ENCODE measurements around the gene P2RY8. TPM values are rescaled to one million over a fixed set of nuclear protein-coding genes. Genes with fewer than 3 reads are reported as not detected.
A peak's percentile ranks its signal among the peaks of the same experiment; 100 is the strongest.
"Not testable (repeated sequence)": the region's sequence is repeated elsewhere in the genome, so short reads cannot be mapped to it uniquely, and the experiment has no call there.

The P2RY8 gene
- polyA plus RNA-seq, 6 donors from 2014 or later, result 227 to 320 (median 275) TPM

DNA sequence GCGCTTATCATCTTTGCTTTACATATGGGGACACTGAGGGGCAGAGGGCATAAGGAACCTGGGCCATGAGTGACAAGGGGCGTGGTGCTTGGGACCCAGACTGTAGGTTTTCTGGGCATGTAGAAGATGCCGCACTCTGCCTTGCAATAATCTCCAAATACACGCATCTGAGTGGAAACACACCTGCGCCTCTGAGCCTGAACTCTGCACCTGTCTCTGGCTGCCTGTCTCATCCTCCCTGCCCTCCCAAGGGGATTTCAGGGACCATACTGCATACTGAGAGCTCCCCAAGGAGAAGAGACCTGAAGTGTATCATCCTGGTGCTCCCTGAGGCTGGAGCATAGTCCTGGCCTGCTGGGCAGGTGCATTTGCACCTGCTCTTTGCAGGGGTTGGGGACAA lies 49.6 kb downstream of the P2RY8 start:
- ATAC-seq (ENCODE audit: low read depth in 2 of 2) (no peak), DNase-seq (no peak)
- Mint-ChIP-seq H3K4me3 (peak overlapping the region in 2 of 8 donors; percentile 24 to 52), H3K4me1 (peaks cover 34 to 43% (median 42%) of the 10 kb centered on the region in 3 donors), H3K27ac (peak overlapping the region in 5 of 6 donors; percentile 39 to 81 (median 52)), H3K27me3 (no peaks in the 10 kb centered on the region), H3K36me3 (peaks cover 15 to 27% of the 10 kb centered on the region in 2 donors), H3K9me3 (peaks cover 0 to 10% (median 0%) of the 10 kb centered on the region in 7 donors)

DNA sequence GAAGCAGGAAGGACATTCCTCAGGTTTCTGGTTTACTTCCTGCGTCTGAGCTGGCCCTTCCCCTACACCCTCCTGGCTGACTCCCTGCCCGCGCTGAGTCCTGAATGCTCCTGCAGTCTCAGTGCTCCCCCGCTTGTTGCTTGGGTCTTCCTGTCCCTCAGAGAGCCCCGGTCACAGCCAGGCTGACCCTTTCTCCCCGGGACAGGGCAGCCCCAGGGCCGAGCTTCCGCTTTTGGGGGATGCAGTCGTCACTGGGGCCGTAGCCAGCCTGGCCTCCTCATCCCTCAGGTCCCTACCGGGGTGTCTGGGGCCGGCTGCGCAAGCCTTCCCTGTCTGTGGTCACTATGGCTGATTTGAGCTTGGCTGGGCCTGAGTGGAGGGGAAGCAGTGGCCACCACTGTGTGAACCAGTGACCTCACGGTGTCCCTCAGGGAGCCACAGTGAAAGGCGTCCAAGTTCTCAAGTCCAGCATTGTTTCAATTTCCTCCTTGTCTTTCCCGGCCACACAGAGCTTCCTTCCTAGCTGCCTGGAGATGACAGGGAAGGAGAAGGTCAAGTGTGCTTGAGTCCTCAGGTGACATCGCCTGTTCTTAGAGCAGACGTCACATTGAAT lies 50.1 kb downstream of the P2RY8 start:
- no peaks in the 10 kb centered on the region for H3K27me3 Mint-ChIP-seq
- H3K4me1 Mint-ChIP-seq, result peaks cover 34 to 43% (median 42%) of the 10 kb centered on the region in 3 donors
- H3K27ac Mint-ChIP-seq, result peak overlapping the region; percentile 32 to 81 (median 51)
- peak overlapping the region in 2 of 8 donors; percentile 4 to 24 for H3K4me3 Mint-ChIP-seq
- no peak for DNase-seq
- ATAC-seq (ENCODE audit: low read depth in 2 of 2), result no peak
- peaks cover 10 to 23% of the 10 kb centered on the region in 2 donors for H3K36me3 Mint-ChIP-seq
- peaks cover 0 to 7% (median 0%) of the 10 kb centered on the region in 7 donors for H3K9me3 Mint-ChIP-seq

DNA sequence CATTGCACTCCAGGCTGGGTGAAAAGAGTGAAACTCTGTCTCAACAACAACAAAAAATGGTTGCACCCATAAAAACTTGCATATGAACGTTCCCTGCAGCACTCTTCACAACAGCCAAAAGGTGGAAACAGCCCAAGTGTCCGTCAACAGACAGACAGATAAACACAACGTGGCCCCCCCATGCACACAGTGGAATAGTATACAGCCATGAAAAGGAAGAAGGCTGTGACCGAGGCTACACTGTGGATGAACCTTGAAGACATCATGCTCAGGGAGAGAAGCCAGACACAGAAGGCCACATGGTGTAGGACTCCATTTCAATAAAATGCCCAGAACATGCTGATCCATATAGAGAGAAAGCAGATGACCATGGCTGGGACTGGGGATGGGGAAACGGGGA lies 50.8 kb downstream of the P2RY8 start:
- DNase-seq, result no peak

DNA sequence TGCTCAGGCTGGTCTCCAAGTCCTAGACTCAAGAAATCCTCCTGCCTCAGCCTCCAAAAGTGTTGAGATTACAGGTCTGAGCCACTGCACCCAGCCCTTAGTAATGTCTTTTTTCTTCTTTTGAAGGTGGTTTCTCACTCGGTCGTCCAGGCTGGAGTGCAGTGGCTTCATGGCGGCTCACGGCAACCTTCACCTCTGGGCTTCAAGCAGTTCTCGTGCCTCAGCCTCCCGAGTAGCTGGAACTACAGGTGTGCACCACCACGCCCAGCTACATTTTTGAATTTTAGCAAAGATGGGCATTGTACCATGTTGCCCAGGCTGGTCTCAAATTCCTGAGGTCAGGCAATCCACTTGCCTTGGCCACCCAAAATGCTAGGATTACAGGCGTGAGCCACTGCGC lies 52.0 kb downstream of the P2RY8 start:
- Mint-ChIP-seq H3K4me3 (peak overlapping the region in 1 of 8 donors; percentile 36), H3K36me3 (peaks cover 5 to 22% of the 10 kb centered on the region in 2 donors), H3K4me1 (peaks cover 33 to 61% (median 54%) of the 10 kb centered on the region in 3 donors), H3K9me3 (peaks cover 0 to 5% (median 0%) of the 10 kb centered on the region in 7 donors), H3K27ac (peak overlapping the region in 2 of 6 donors; percentile 54 to 92), H3K27me3 (no peaks in the 10 kb centered on the region)
- DNase-seq, result no peak
- ATAC-seq (ENCODE audit: low read depth in 2 of 2), result no peak

More for the DNA sequence above, 50.8 kb downstream of the P2RY8 start:
- Mint-ChIP-seq H3K27ac (peak overlapping the region in 5 of 6 donors; percentile 30 to 79 (median 38)), H3K4me3 (no peak overlapping the region), H3K27me3 (no peaks in the 10 kb centered on the region), H3K4me1 (peaks cover 30 to 49% (median 43%) of the 10 kb centered on the region in 3 donors), H3K9me3 (peaks cover 0 to 1% (median 0%) of the 10 kb centered on the region in 7 donors), H3K36me3 (peaks cover 3 to 17% of the 10 kb centered on the region in 2 donors)
- no peak for ATAC-seq (ENCODE audit: low read depth in 2 of 2)

DNA sequence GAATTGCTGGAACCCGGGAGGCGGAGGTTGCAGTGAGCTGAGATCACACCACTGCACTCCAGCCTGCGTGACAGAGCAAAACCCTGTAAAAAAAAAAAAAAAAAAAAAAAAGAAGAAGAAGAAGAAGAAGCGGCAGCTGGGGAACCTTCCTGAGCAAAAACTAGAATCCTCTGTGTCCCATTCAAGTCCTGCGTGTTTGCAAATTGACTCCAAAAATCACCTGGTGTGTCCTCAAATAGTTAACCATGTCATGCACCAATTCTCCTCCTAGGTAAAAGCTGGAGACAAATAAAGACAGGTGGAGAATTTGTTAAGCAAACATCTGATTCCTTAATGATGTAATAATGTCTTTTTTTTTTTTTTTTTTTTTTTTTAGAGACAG lies 52.4 kb downstream of the P2RY8 start:
- no peak for ATAC-seq (ENCODE audit: low read depth in 2 of 2)
- Mint-ChIP-seq H3K9me3 (peaks cover 0 to 5% (median 2%) of the 10 kb centered on the region in 7 donors), H3K27me3 (no peaks in the 10 kb centered on the region), H3K36me3 (peaks cover 9 to 26% of the 10 kb centered on the region in 2 donors), H3K4me1 (peaks cover 35 to 64% (median 58%) of the 10 kb centered on the region in 3 donors), H3K27ac (peak overlapping the region in 5 of 6 donors; percentile 27 to 93 (median 80)), H3K4me3 (peak overlapping the region in 1 of 8 donors; percentile 36)
- no peak for DNase-seq

DNA sequence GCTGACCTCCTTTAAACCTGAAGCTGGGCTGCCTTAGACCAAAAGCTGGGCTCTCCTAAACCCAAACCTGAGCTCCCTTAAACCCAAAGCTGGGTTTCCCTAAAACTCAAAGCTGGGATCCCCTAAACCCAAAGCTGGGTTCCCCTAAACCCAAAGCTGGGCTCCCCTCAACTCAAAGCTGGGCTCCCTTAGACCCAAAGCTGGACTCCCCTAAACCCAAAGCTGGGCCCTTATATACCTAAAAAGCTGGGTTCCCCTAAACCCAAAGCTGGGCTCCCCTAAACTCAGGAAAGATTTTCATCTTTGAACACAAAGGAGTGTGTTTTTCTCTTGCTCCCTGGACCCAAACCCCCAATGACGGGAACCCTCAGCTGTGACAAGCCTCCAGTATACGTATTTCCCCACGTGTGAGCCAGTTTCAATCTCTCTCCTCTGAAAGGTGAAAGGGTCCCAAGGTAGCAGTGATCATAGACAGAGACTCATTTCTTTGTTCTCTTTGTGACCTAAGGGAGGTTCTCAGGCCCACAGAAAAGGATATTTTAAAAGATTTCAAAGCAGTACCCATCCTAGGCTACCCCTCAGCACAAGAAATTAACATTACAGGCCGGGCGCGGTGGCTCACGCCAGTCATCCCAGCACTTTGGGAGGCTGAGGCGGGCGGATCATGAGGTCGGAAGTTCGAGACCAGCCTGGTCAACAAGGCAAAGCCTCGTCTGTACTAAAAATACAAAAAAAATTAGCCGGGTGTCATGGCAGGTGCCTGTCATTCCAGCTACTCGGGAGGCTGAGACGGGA lies 52.9 kb downstream of the P2RY8 start:
- ATAC-seq (ENCODE audit: low read depth in 2 of 2) (peak; percentile 27 to 32), DNase-seq (no peak)
- H3K27ac Mint-ChIP-seq, result peak overlapping the region; percentile 78 to 95 (median 86)
- H3K4me3 Mint-ChIP-seq, result peak overlapping the region in 5 of 8 donors; percentile 25 to 47 (median 41)
- peaks cover 41 to 70% (median 64%) of the 10 kb centered on the region in 3 donors for H3K4me1 Mint-ChIP-seq
- H3K9me3 Mint-ChIP-seq, result peaks cover 0 to 11% (median 7%) of the 10 kb centered on the region in 7 donors
- peaks cover 15 to 27% of the 10 kb centered on the region in 2 donors for H3K36me3 Mint-ChIP-seq
- no peaks in the 10 kb centered on the region for H3K27me3 Mint-ChIP-seq

GRCh38 chrX:1482530-1482928 lies 54.5 kb downstream of the P2RY8 start:
- peaks cover 47 to 82% (median 73%) of the 10 kb centered on the region in 3 donors for H3K4me1 Mint-ChIP-seq
- H3K9me3 Mint-ChIP-seq, result peaks cover 0 to 14% (median 9%) of the 10 kb centered on the region in 7 donors
- peak overlapping the region in 5 of 8 donors; percentile 75 to 90 (median 83) for H3K4me3 Mint-ChIP-seq
- H3K27ac Mint-ChIP-seq, result peak overlapping the region in 5 of 6 donors; percentile 92 to 99 (median 95)
- H3K36me3 Mint-ChIP-seq, result peaks cover 27% of the 10 kb centered on the region in 2 donors
- not testable (repeated sequence) for H3K27me3 Mint-ChIP-seq; DNase-seq; ATAC-seq (ENCODE audit: low read depth in 2 of 2)

- peak; percentile 82 for ATAC-seq (ENCODE audit: low read depth in 2 of 2)
- DNase-seq, result peak; percentile 79
- Mint-ChIP-seq H3K4me1 (peaks cover 47 to 82% (median 73%) of the 10 kb centered on the region in 3 donors), H3K9me3 (peaks cover 0 to 14% (median 9%) of the 10 kb centered on the region in 7 donors), H3K4me3 (peak overlapping the region; percentile 75 to 90 (median 84)), H3K27me3 (no peaks in the 10 kb centered on the region), H3K36me3 (peaks cover 33% of the 10 kb centered on the region in 2 donors), H3K27ac (peak overlapping the region; percentile 92 to 99 (median 96))
These were observed 55.1 kb downstream of the P2RY8 start for GRCh38 chrX:1481636-1482529.

DNA sequence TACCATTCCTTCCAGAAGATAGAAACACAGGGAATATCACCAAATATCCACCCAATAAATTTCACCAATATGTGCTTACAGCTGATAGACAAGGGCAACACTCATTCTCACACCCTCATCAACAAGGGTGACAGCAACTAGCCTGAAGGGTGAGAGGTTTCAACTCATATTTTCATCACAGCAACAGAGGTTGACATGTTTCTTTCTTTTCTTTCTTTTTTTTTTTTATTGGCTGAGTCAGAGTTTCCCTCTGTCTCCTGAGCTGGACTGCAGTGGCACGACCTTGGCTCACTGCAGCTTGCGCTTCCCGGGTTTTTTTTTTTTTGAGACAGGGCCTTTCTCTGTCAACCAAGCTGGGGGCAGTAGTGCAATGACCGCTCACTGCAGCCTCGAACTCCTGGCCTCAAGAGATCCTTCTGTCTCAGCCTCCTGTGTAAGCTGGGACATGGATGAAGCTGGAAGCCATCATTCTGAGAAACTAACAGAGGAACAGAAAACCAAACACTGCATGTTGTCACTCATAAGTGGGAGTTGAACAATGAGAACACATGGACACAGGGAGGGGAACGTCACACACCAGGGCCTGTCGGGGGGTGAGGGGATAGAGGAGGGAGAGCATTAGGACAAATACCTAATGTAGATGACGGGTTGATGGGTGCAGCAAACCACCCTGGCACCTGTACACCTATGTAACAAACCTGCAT lies 56.8 kb downstream of the P2RY8 start:
- H3K4me3 Mint-ChIP-seq, result peak overlapping the region in 7 of 8 donors; percentile 44 to 85 (median 79)
- H3K9me3 Mint-ChIP-seq, result peaks cover 0 to 14% (median 9%) of the 10 kb centered on the region in 7 donors
- H3K27me3 Mint-ChIP-seq, result no peaks in the 10 kb centered on the region
- peaks cover 34 to 39% of the 10 kb centered on the region in 2 donors for H3K36me3 Mint-ChIP-seq
- no peak for DNase-seq
- no peak for ATAC-seq (ENCODE audit: low read depth in 2 of 2)
- peak overlapping the region; percentile 69 to 99 (median 92) for H3K27ac Mint-ChIP-seq
- H3K4me1 Mint-ChIP-seq, result peaks cover 51 to 89% (median 81%) of the 10 kb centered on the region in 3 donors

GRCh38 chrX:1477801-1478458 lies 59.1 kb downstream of the P2RY8 start:
- Mint-ChIP-seq H3K27ac (peak overlapping the region in 5 of 6 donors; percentile 27 to 82 (median 69)), H3K4me1 (peaks cover 62 to 89% (median 85%) of the 10 kb centered on the region in 3 donors), H3K4me3 (peak overlapping the region in 4 of 8 donors; percentile 6 to 68 (median 17)), H3K9me3 (peaks cover 8 to 17% (median 11%) of the 10 kb centered on the region in 7 donors), H3K27me3 (no peaks in the 10 kb centered on the region), H3K36me3 (peaks cover 54 to 62% of the 10 kb centered on the region in 2 donors)
- DNase-seq (no peak), ATAC-seq (ENCODE audit: low read depth in 2 of 2) (no peak)

DNA sequence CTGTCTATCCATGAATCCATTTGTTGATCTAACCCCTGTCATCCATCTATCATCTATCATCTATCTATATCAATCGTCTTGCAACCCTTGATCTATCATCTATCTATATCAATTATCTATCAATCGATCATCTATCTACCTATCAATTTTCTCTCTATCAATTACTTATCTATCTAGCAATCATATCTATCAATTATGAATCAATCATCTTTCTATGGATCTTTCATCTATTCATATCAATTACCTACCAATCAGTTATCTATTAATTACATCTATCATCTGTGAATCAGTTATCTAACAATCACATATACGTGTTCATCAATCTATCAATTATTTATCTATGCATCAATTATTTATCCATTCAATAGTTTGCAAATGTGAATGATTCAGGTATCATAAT lies 59.8 kb downstream of the P2RY8 start:
- Mint-ChIP-seq H3K9me3 (peaks cover 8 to 22% (median 11%) of the 10 kb centered on the region in 7 donors), H3K4me1 (peaks cover 68 to 90% (median 88%) of the 10 kb centered on the region in 3 donors), H3K27ac (peak overlapping the region in 3 of 6 donors; percentile 0 to 82 (median 27)), H3K27me3 (no peaks in the 10 kb centered on the region), H3K4me3 (peak overlapping the region in 2 of 8 donors; percentile 6 to 68), H3K36me3 (peaks cover 55 to 69% of the 10 kb centered on the region in 2 donors)
- no peak for DNase-seq
- ATAC-seq (ENCODE audit: low read depth in 2 of 2), result no peak

Data from naive B cell (primary cell).